ENCODE measurements around the gene RIPOR2.

RIPOR2 gene

DNA sequence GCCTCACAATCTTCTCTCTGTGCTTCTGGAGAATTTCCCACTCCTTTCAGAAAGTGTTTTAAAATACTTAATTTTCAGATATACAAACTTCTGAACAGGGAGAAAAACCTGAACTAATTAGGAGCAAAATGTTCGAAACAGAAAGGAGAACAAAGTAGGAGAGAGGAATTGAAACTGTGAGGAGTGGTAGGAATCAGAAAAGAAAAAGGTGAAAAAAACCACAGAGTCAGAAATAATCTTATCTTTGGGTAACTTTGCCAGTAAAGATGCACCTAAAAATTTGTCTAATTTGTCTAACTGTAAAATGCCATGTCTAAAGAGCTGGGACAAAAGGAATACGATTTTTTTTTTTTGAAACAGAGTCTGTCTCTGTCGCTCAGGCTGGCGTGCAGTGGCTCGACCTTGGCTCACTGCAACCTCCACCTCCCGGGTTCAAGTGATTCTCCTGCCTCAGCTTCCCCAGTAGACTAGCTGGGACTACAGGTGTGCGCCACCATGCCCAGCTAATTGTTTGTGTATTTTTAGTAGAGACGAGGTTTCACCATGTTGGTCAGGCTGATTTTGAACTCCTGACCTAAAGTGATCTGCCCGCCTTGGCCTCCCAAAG, 4.7 kb upstream of the RIPOR2 start:
- DNase-seq = no peak
- H3K27ac ChIP-seq = no peak overlapping the region
- in situ Hi-C loops (cut with HindIII; ENCODE audit: low pct_ligation_motif_present, low sequenced_read_pairs) = no loop called here
- H3K27me3 ChIP-seq (replicated peaks) = no peaks in the 10 kb centered on the region
- H3K36me3 ChIP-seq (replicated peaks) = no peaks in the 10 kb centered on the region
- no peak overlapping the region for H3K4me3 ChIP-seq (ENCODE audit: low read depth, low read length)
- no peak for TF ChIP-seq CTCF (IDR thresholded peaks at IDR 0.05; ENCODE audit: low read depth, low read length, missing control alignments)

- Histone ChIP-seq H3K27ac (no peak overlapping the region), H3K36me3 (replicated peaks) (no peaks in the 10 kb centered on the region), H3K27me3 (replicated peaks) (no peaks in the 10 kb centered on the region), H3K4me3 (ENCODE audit: low read depth, low read length) (no peak overlapping the region)
- in situ Hi-C loops (cut with HindIII; ENCODE audit: low pct_ligation_motif_present, low sequenced_read_pairs) = no loop called here
- DNase-seq = no peak
- no peak for TF ChIP-seq CTCF (IDR thresholded peaks at IDR 0.05; ENCODE audit: low read depth, low read length, missing control alignments)
Measured at GRCh38 chr6:24936641-24937317, 1.0 kb upstream of the RIPOR2 start.

DNA sequence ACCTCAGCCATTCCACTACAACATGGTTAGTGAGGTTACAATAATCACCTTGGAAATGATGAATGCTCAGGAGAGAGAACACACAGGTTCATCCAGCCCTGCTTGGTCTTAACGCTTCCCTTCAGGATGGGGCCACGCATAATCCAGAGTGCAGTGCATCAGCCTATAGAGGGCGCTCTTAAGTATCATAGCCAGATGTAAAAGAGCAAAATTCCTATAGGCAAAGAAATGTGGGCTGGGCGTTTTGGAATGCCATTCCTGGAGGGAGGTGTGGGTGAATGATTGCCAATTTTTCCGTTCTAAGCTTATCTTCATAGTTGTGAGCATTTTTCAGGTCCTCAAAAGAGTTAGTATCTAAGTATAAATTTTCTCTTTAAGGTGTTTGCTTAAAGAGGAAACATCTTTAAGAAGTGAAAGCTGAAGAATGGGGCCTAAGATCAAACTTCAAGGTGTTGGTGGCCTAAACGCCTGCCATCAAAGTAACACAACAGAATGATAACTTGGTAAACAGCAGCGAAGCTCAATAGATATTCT, 1.8 kb downstream of the RIPOR2 start:
- no peak overlapping the region for H3K4me3 ChIP-seq (ENCODE audit: low read depth, low read length)
- in situ Hi-C loops (cut with HindIII; ENCODE audit: low pct_ligation_motif_present, low sequenced_read_pairs) = no loop called here
- TF ChIP-seq CTCF (IDR thresholded peaks at IDR 0.05; ENCODE audit: low read depth, low read length, missing control alignments) = peak; percentile 68
- H3K27ac ChIP-seq = no peak overlapping the region
- H3K27me3 ChIP-seq (replicated peaks) = no peaks in the 10 kb centered on the region
- H3K36me3 ChIP-seq (replicated peaks) = no peaks in the 10 kb centered on the region
- no peak for DNase-seq

DNA sequence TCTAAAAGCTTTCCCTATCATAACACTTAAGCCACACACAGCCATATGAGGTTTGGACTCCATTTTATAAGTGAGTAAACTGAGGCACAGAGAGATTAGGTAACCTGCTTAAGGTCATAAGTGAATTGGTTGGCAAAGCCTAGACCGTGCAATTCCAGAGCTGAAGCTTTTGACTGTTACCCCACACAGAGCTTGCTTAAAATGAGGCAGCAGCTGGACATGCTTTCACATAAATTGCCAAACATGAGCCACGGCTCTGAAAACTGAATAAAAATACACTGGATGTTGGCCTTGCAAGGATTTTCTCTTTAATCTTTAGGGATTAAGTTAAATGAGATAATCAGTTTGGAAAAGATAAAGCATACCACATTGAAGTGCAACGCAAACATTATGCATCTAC, 2.5 kb downstream of the RIPOR2 start:
- H3K4me3 ChIP-seq (ENCODE audit: low read depth, low read length) = no peak overlapping the region

DNA sequence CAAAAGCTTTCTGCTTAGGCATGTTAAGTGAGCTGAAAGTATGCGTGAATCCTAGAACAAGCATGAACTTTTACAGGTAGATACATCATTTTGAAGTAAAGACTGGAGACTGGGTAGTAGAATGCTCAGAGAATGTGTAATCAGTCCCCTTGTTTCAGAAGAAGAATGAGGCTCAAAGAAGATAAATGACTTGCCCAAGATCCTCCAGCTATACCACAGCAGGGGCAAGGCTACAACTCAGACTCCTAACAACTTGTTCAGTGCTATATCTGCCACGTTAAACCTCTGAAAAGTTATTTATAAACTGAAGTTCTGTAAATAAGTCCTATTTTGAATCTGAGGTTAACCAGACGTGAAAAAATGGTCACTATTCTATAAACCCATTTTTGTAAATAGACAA, 2.9 kb downstream of the RIPOR2 start:
- no peak overlapping the region for H3K27ac ChIP-seq
- H3K36me3 ChIP-seq (replicated peaks) = no peaks in the 10 kb centered on the region
- no peak for TF ChIP-seq CTCF (IDR thresholded peaks at IDR 0.05; ENCODE audit: low read depth, low read length, missing control alignments)
- H3K27me3 ChIP-seq (replicated peaks) = no peaks in the 10 kb centered on the region
- no peak for DNase-seq
- no peak overlapping the region for H3K4me3 ChIP-seq (ENCODE audit: low read depth, low read length)
- in situ Hi-C loops (cut with HindIII; ENCODE audit: low pct_ligation_motif_present, low sequenced_read_pairs) = no loop called here

More for the DNA sequence above, 2.5 kb downstream of the RIPOR2 start:
- Histone ChIP-seq H3K27ac (no peak overlapping the region), H3K36me3 (replicated peaks) (no peaks in the 10 kb centered on the region), H3K27me3 (replicated peaks) (no peaks in the 10 kb centered on the region)
- DNase-seq = no peak
- no peak for TF ChIP-seq CTCF (IDR thresholded peaks at IDR 0.05; ENCODE audit: low read depth, low read length, missing control alignments)
- in situ Hi-C loops (cut with HindIII; ENCODE audit: low pct_ligation_motif_present, low sequenced_read_pairs) = no loop called here
